RWPE2 (cell line): ENCODE measurements around the gene C18orf54.
A peak's percentile ranks its signal among the peaks of the same experiment; 100 is the strongest.
"Not testable (repeated sequence)": the region's sequence is repeated elsewhere in the genome, so short reads cannot be mapped to it uniquely, and the experiment has no call there.

Experiments used
- ATAC-seq: fragments of 200-7000 bp; cut with Tn5 transposase; 3 replicates; pipeline ENCODE4 v1.9.1; 2021; ENCODE audit warnings: low read depth
- DNase-seq: peaks from one replicate; pipeline ENCODE4 v3.0.0-alpha.2; 2020; ENCODE audit warnings: low spot score
- H3K27ac ChIP-seq: fragments of 450-650 bp; 2 replicates; pipeline ENCODE4 v1.5.1; 2017; ENCODE audit warnings: mild to moderate bottlenecking; ENCODE audit not compliant: poor library complexity, severe bottlenecking
- H3K27me3 ChIP-seq: fragments of 250-450 bp; sonication (Bioruptor Pico); 2 replicates; pipeline ENCODE4 v1.5.1; 2021; ENCODE audit warnings: mild to moderate bottlenecking, moderate library complexity; ENCODE audit not compliant: insufficient read depth, poor library complexity, severe bottlenecking
- H3K36me3 ChIP-seq: fragments of 250-450 bp; sonication (Bioruptor Pico); 2 replicates; pipeline ENCODE4 v1.5.1; 2020; ENCODE audit warnings: low read depth, mild to moderate bottlenecking, moderate library complexity
- H3K4me1 ChIP-seq: fragments of 250-450 bp; sonication (Bioruptor Pico); 2 replicates; pipeline ENCODE4 v1.5.1; 2021; ENCODE audit warnings: mild to moderate bottlenecking, moderate library complexity; ENCODE audit not compliant: insufficient read depth, poor library complexity, severe bottlenecking
- H3K4me3 ChIP-seq: fragments of 250-450 bp; sonication (Bioruptor Pico); 2 replicates; pipeline ENCODE4 v1.5.1; 2021; ENCODE audit warnings: mild to moderate bottlenecking, moderate library complexity; ENCODE audit not compliant: severe bottlenecking
- H3K9me3 ChIP-seq: fragments of 250-450 bp; sonication (Bioruptor Pico); 2 replicates; pipeline ENCODE4 v1.5.1; 2021; ENCODE audit warnings: mild to moderate bottlenecking, moderate library complexity; ENCODE audit not compliant: severe bottlenecking
- TF ChIP-seq, protein P1 (sequence below): fragments of 450-650 bp; IDR thresholded peaks from one replicate; pipeline ENCODE4 v1.5.1; 2017; ENCODE audit warnings: mild to moderate bottlenecking, moderate library complexity; ENCODE audit not compliant: poor library complexity, severe bottlenecking

Gene C18orf54

DNA sequence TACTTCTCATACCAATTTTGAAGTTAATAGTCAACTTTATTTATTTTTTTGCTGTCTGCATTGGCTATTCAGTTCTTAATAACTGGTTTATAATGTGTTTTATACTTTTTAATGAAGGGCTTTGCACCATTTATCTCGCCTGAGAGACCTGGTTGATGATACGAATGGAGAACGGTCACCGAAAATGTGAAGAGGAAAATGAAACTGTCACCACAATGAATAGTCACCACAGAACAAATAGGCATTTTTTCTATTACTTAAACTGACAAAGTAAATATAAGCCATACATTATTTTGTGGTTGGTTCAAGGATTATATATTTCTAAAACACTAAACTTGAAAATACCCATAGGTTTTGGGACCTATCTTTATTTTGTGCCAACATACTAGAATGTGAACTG lies 20.4 kb downstream of the C18orf54 start:
- Histone ChIP-seq H3K4me3 (no peak overlapping the region), H3K27me3 (no peaks in the 10 kb centered on the region), H3K36me3 (peaks cover 41% of the 10 kb centered on the region), H3K9me3 (no peaks in the 10 kb centered on the region), H3K27ac (no peak overlapping the region), H3K4me1 (no peaks in the 10 kb centered on the region)
- TF ChIP-seq, protein P1, sequence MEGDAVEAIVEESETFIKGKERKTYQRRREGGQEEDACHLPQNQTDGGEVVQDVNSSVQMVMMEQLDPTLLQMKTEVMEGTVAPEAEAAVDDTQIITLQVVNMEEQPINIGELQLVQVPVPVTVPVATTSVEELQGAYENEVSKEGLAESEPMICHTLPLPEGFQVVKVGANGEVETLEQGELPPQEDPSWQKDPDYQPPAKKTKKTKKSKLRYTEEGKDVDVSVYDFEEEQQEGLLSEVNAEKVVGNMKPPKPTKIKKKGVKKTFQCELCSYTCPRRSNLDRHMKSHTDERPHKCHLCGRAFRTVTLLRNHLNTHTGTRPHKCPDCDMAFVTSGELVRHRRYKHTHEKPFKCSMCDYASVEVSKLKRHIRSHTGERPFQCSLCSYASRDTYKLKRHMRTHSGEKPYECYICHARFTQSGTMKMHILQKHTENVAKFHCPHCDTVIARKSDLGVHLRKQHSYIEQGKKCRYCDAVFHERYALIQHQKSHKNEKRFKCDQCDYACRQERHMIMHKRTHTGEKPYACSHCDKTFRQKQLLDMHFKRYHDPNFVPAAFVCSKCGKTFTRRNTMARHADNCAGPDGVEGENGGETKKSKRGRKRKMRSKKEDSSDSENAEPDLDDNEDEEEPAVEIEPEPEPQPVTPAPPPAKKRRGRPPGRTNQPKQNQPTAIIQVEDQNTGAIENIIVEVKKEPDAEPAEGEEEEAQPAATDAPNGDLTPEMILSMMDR = no peak
- DNase-seq (no peak), ATAC-seq (no peak)

DNA sequence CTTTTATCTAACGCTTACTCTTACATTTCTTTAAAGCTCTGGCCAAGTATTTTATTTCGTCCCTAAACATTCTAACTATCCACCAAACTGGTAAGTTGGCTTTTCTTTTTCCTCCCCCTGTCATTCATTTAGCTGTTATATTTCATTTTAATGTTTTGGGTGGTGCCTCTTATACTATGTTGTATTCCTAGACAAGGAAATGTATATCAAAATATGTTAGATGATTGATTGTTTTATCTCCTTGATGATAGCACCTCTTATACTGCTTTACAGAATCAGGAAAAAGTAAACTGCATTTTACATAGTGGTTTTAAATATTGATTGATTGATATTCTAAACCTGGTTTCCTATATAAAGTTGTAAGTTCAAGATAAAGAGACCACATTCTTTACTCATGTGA lies 23.9 kb downstream of the C18orf54 start:
- Histone ChIP-seq H3K27ac (no peak overlapping the region), H3K9me3 (no peaks in the 10 kb centered on the region), H3K4me1 (no peaks in the 10 kb centered on the region), H3K27me3 (no peaks in the 10 kb centered on the region), H3K4me3 (no peak overlapping the region), H3K36me3 (peaks cover 17% of the 10 kb centered on the region)
- ATAC-seq (no peak), DNase-seq (no peak)
- TF ChIP-seq, protein P1 = no peak

DNA sequence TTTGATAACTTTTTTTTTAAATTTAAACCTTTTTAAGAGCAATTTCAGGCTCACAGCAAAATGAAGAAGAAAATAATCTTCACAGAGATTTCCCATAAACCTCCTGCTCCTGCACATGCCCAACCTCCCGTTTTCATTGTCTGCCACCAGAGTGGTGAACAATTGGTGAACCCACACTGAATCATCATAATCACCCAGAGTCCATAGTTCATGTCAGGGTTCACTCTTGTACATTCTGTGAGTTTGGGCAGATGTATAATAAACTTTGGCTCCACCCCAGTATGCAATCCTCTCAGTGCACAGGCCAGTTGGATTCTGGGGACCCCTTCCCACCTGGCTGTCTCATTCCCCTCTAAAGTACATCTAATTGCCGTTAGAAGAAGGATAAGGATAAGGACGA lies 24.4 kb downstream of the C18orf54 start:
- Histone ChIP-seq H3K27me3 (no peaks in the 10 kb centered on the region), H3K4me3 (no peak overlapping the region), H3K36me3 (peaks cover 17% of the 10 kb centered on the region), H3K27ac (no peak overlapping the region), H3K9me3 (no peaks in the 10 kb centered on the region), H3K4me1 (no peaks in the 10 kb centered on the region)
- ATAC-seq (no peak), DNase-seq (no peak)
- TF ChIP-seq, protein P1 = no peak

DNA sequence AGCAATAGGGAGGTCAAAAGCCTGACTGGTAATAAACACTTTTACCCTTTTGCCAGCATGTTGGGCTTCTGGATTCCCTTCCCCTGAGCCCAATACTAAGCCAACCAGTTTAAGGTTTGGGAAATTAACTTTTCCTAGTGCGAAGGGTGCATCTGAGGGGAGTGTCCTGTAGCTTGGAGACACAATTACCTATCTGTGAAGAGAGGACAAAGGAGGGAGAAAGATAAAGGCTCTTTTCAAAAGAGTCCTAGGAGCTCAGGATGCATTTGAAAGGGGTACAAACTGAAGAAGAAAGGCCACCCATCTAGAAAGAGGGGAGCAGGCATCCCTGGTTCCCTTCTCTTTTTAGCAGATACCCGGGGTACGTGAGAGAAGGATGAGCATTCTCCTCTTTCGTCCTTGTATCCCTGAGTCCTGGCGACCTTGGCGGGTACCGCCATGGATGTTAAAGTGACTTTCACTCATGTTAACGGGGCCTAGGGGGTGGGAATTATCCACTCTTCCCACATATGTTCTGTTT lies 25.1 kb downstream of the C18orf54 start:
- peaks cover 17% of the 10 kb centered on the region for H3K36me3 ChIP-seq
- no peak; the same call in 2 of the 3 replicates for ATAC-seq
- peaks cover 4% of the 10 kb centered on the region for H3K4me1 ChIP-seq
- no peak for DNase-seq
- H3K9me3 ChIP-seq = no peaks in the 10 kb centered on the region
- no peaks in the 10 kb centered on the region for H3K27me3 ChIP-seq
- no peak overlapping the region for H3K27ac ChIP-seq
- TF ChIP-seq, protein P1 = no peak
- H3K4me3 ChIP-seq = no peak overlapping the region

DNA sequence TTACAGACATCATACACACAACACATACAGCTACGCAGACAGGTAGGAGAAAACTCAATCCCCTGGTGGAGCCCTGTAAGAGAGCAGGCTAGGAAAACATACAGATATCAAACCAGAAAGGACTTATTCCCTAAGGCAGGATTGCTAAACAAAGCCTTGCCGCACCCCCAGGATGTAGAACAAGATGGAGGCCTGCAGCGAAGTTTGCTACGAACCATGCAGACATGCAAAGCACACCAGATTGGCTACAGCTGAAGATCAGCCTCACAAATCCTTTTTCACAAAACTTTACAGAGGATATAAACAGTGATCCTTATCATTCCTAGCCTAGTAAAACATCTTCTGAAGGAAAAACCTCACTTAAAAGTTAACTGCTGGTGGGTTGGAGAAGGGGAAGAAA lies 28.3 kb downstream of the C18orf54 start:
- Histone ChIP-seq H3K4me1 (peaks cover 19% of the 10 kb centered on the region), H3K27ac (no peak overlapping the region)

DNA sequence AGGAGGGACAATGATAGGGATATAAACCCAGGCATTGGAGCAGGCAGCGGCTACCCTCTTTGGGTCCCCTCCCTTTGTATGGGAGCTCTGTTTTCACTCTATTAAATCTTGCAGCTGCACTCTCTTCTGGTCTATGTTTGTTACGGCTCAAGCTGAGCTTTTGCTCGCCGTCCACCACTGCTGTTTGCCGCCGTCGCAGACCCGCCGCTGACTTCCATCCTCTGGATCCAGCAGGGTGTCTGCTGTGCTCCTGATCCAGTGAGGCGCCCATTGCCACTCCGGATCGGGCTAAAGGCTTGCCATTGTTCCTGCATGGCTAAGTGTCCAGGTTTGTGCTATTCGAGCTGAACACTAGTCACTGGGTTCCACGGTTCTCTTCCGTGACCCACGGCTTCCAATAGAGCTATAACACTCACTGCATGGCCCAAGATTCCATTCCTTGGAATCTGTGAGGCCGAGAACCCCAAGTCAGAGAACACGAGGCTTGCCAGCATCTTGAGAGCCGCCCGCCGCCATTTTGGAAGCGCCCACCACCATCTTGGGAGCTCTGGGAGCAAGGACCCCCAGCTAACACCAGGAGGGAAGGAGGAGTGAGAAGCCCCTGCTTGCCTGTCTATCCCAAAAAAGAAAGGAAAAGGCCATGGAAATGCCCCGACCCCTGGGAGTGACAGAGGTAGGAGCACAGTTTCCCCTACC lies 29.2 kb downstream of the C18orf54 start:
- peak overlapping the region; percentile 67 for H3K27ac ChIP-seq
- DNase-seq, H3K36me3 ChIP-seq, H3K4me3 ChIP-seq, H3K9me3 ChIP-seq, ATAC-seq, H3K27me3 ChIP-seq: not testable (repeated sequence)
- H3K4me1 ChIP-seq = peaks cover 19% of the 10 kb centered on the region

More for the DNA sequence above, 28.3 kb downstream of the C18orf54 start:
- TF ChIP-seq, protein P1 = no peak
- ATAC-seq (no peak), DNase-seq (no peak)
- H3K36me3 ChIP-seq = no peaks in the 10 kb centered on the region
- no peaks in the 10 kb centered on the region for H3K27me3 ChIP-seq
- H3K4me3 ChIP-seq = no peak overlapping the region
- no peaks in the 10 kb centered on the region for H3K9me3 ChIP-seq
